ENCODE results near the gene HCFC2. TPM values are rescaled to one million over a fixed set of nuclear protein-coding genes. Genes with fewer than 3 reads are reported as not detected.

Gene HCFC2
- total and polyA plus RNA-seq, 4 donors = 5.8 to 17.4 (median 9.9) TPM

- no peak overlapping the region for H3K9ac ChIP-seq (ENCODE audit: low read depth in 1 of 2, low read length in 2 of 2)
- H3K36me3 ChIP-seq (ENCODE audit: control insufficient read depth in 4 of 4, insufficient read depth in 3 of 4, low read depth in 1 of 4, low read length in 3 of 4) = peaks cover 4 to 37% (median 33%) of the 10 kb centered on the region in 4 donors
- no peaks in the 10 kb centered on the region for H3K27me3 ChIP-seq (ENCODE audit: control insufficient read depth in 4 of 4, insufficient read depth in 4 of 4, low read length in 3 of 4)
- TF ChIP-seq FOXA2 (IDR thresholded peaks at IDR 0.05) (no peak), CTCF (IDR thresholded peaks at IDR 0.05; ENCODE audit: low read depth, low read length, missing input control) (no peak), ZBTB33 (IDR thresholded peaks at IDR 0.05) (no peak), GABPA (IDR thresholded peaks at IDR 0.05 in 1 of 2, conservative IDR thresholded peaks at IDR 0.05 in 1 of 2) (no peak), RAD21 (IDR thresholded peaks at IDR 0.05) (no peak), JUND (IDR thresholded peaks at IDR 0.05) (no peak), SP1 (IDR thresholded peaks at IDR 0.05) (no peak)
- no peaks in the 10 kb centered on the region for H3K9me3 ChIP-seq (ENCODE audit: control insufficient read depth in 4 of 4, low read length in 3 of 4)
- H3K4me3 ChIP-seq (ENCODE audit: low read depth in 1 of 3, low read length in 3 of 3) = no peak overlapping the region
- WGBS = 96% methylated on average over 3 of the region's 3 CpGs
- H3K4me1 ChIP-seq (ENCODE audit: control insufficient read depth in 4 of 4, insufficient read depth in 4 of 4, low read length in 3 of 4) = peaks cover 0 to 5% (median 2%) of the 10 kb centered on the region in 4 donors
- no peak overlapping the region for H3K27ac ChIP-seq (ENCODE audit: low read depth in 1 of 2, low read length in 2 of 2)
- no peak for DNase-seq (ENCODE audit: low spot score)
Observed at GRCh38 chr12:104094284-104094683, 30.0 kb downstream of the HCFC2 start.

- TF ChIP-seq ATF3 (IDR thresholded peaks at IDR 0.05) (no peak), YY1 (IDR thresholded peaks at IDR 0.05) (no peak), HNF4A (conservative IDR thresholded peaks at IDR 0.05) (no peak), ZBTB33 (IDR thresholded peaks at IDR 0.05) (no peak), GABPA (IDR thresholded peaks at IDR 0.05 in 1 of 2, conservative IDR thresholded peaks at IDR 0.05 in 1 of 2) (no peak), RXRA (IDR thresholded peaks at IDR 0.05) (no peak), MAX (IDR thresholded peaks at IDR 0.05) (no peak), CTCF (IDR thresholded peaks at IDR 0.05; ENCODE audit: low read depth, low read length, missing input control) (no peak), FOXA2 (IDR thresholded peaks at IDR 0.05) (no peak), EGR1 (IDR thresholded peaks at IDR 0.05; ENCODE audit: low read depth in 2 of 2) (no peak), TAF1 (conservative IDR thresholded peaks at IDR 0.05) (no peak), FOXA1 (IDR thresholded peaks at IDR 0.05) (no peak), JUND (IDR thresholded peaks at IDR 0.05) (no peak)
- 84% methylated on average over 1 of the region's 1 CpG for WGBS
- DNase-seq (ENCODE audit: low spot score) = no peak
- Histone ChIP-seq H3K27ac (ENCODE audit: low read depth in 1 of 2, low read length in 2 of 2) (no peak overlapping the region), H3K27me3 (ENCODE audit: control insufficient read depth in 4 of 4, insufficient read depth in 4 of 4, low read length in 3 of 4) (no peaks in the 10 kb centered on the region), H3K4me3 (ENCODE audit: low read depth in 1 of 3, low read length in 3 of 3) (no peak overlapping the region), H3K9ac (ENCODE audit: low read depth in 1 of 2, low read length in 2 of 2) (no peak overlapping the region), H3K4me1 (ENCODE audit: control insufficient read depth in 4 of 4, insufficient read depth in 4 of 4, low read length in 3 of 4) (peaks cover 0 to 5% (median 2%) of the 10 kb centered on the region in 4 donors), H3K9me3 (ENCODE audit: control insufficient read depth in 4 of 4, low read length in 3 of 4) (no peaks in the 10 kb centered on the region), H3K36me3 (ENCODE audit: control insufficient read depth in 4 of 4, insufficient read depth in 3 of 4, low read depth in 1 of 4, low read length in 3 of 4) (peaks cover 4 to 38% (median 31%) of the 10 kb centered on the region in 4 donors)
Observed at GRCh38 chr12:104095289-104095688, 31.0 kb downstream of the HCFC2 start.

All from liver (tissue), 9 donors.